Ishikawa (cell line): Measurements from ENCODE around the gene KYAT1.

Experiments used
- CEBPB ChIP-seq: IDR thresholded peaks from 2 replicates; pipeline ENCODE4 v1.6.1; 2012
- EGR1 ChIP-seq: IDR thresholded peaks from 2 replicates; pipeline ENCODE4 v1.6.1; 2012
- EP300 ChIP-seq: IDR thresholded peaks from 2 replicates; pipeline ENCODE4 v1.6.1; 2012; ENCODE audit warnings: borderline replicate concordance
- FOXM1 ChIP-seq: IDR thresholded peaks from 2 replicates; pipeline ENCODE4 v1.6.1; 2012; ENCODE audit warnings: low read depth, borderline replicate concordance
- NFIC ChIP-seq: IDR thresholded peaks from 2 replicates; pipeline ENCODE4 v1.6.1; 2012
- RAD21 ChIP-seq: IDR thresholded peaks from 2 replicates; pipeline ENCODE4 v1.6.1; 2012; ENCODE audit warnings: low read depth
- REST ChIP-seq: IDR thresholded peaks from 2 replicates; pipeline ENCODE4 v1.6.1; 2012; ENCODE audit warnings: low read depth, mild to moderate bottlenecking
- TAF1 ChIP-seq: IDR thresholded peaks from 2 replicates; pipeline ENCODE4 v1.6.1; 2012; ENCODE audit warnings: low read depth, mild to moderate bottlenecking
- TCF12 ChIP-seq: IDR thresholded peaks from 2 replicates; pipeline ENCODE4 v1.6.1; 2012; ENCODE audit warnings: low read depth
- TEAD4 ChIP-seq: IDR thresholded peaks from 2 replicates; pipeline ENCODE4 v1.6.1; 2012
- USF1 ChIP-seq: IDR thresholded peaks from 2 replicates; pipeline ENCODE4 v1.6.1; 2012
- YY1 ChIP-seq: IDR thresholded peaks from 2 replicates; pipeline ENCODE4 v1.6.1; 2012; ENCODE audit warnings: low read depth
- TF ChIP-seq, protein P1 (sequence below): IDR thresholded peaks from 2 replicates; pipeline ENCODE4 v1.6.1; 2012

- TF ChIP-seq EGR1: no peak
- no peak for TF ChIP-seq RAD21
- no peak for TF ChIP-seq TCF12
- no peak for TF ChIP-seq USF1
- no peak for TF ChIP-seq EP300
- TF ChIP-seq YY1: no peak
- TF ChIP-seq TAF1: no peak
- TF ChIP-seq CEBPB: no peak
- TF ChIP-seq NFIC: no peak
- TF ChIP-seq FOXM1: no peak
- TF ChIP-seq, protein P1, sequence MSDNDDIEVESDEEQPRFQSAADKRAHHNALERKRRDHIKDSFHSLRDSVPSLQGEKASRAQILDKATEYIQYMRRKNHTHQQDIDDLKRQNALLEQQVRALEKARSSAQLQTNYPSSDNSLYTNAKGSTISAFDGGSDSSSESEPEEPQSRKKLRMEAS: no peak
- no peak for TF ChIP-seq TEAD4
- no peak for TF ChIP-seq REST
Observed at GRCh38 chr9:128846680-128847030, 35.1 kb downstream of the KYAT1 start.
